Panc1 (cell line): ENCODE results near the gene MPC1.

Experiments used
- CTCF ChIP-seq: fragments of 450-650 bp; IDR thresholded peaks from 2 replicates; pipeline ENCODE4 v1.5.1; 2017; ENCODE audit warnings: mild to moderate bottlenecking
- POLR2AphosphoS5 ChIP-seq: IDR thresholded peaks from 2 replicates; pipeline ENCODE4 v1.6.1; 2012; ENCODE audit warnings: mild to moderate bottlenecking, low read depth, low read length, moderate library complexity
- SIN3A ChIP-seq: IDR thresholded peaks from 2 replicates; pipeline ENCODE4 v1.6.1; 2012; ENCODE audit warnings: low read depth, mild to moderate bottlenecking, low read length, moderate library complexity, borderline replicate concordance; ENCODE audit not compliant: insufficient read depth

DNA sequence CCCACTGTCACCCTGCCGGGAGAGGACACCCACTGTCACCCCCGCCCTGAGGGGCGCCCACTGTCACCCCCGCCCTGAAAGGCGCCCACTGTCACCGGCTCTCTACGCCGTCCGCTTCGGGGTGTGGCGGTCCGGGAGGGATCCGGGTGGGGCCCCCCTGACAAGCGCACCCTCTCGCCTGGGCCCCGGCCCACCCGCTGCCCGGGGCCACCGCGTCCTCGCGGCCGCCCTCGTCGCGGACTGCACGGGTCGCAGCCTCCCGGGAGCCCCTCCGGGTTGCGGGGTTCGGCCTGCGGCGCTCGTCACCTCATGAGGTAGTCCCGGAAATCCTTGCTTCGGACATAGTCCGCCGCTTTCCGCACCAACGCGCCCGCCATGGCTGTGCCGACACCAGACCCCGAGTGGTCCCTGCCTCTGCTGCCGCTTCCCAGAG, 224 bp downstream of the MPC1 start:
- no peak for TF ChIP-seq CTCF
- no peak for TF ChIP-seq SIN3A
- no peak for TF ChIP-seq POLR2AphosphoS5
